ENCODE results near the gene LTBR. TPM values are rescaled to one million over a fixed set of nuclear protein-coding genes. Genes with fewer than 3 reads are reported as not detected.

Gene LTBR
- total RNA-seq, 1 donor from 2014 or later, result 23.5 TPM

GRCh38 chr12:6380141-6381121 lies 3.5 kb upstream of the LTBR start:
- TF ChIP-seq, protein P1, sequence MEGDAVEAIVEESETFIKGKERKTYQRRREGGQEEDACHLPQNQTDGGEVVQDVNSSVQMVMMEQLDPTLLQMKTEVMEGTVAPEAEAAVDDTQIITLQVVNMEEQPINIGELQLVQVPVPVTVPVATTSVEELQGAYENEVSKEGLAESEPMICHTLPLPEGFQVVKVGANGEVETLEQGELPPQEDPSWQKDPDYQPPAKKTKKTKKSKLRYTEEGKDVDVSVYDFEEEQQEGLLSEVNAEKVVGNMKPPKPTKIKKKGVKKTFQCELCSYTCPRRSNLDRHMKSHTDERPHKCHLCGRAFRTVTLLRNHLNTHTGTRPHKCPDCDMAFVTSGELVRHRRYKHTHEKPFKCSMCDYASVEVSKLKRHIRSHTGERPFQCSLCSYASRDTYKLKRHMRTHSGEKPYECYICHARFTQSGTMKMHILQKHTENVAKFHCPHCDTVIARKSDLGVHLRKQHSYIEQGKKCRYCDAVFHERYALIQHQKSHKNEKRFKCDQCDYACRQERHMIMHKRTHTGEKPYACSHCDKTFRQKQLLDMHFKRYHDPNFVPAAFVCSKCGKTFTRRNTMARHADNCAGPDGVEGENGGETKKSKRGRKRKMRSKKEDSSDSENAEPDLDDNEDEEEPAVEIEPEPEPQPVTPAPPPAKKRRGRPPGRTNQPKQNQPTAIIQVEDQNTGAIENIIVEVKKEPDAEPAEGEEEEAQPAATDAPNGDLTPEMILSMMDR (IDR thresholded peaks at IDR 0.05; ENCODE audit: borderline replicate concordance), result no peak
- no peaks in the 10 kb centered on the region for H3K36me3 ChIP-seq
- no peak overlapping the region for H3K27ac ChIP-seq (replicated peaks)
- no peak for DNase-seq
- H3K9me3 ChIP-seq (replicated peaks), result no peaks in the 10 kb centered on the region
- no peak overlapping the region for H3K4me3 ChIP-seq
- H3K27me3 ChIP-seq (ENCODE audit: low read depth), result no peaks in the 10 kb centered on the region
- intact Hi-C loops (cut with micrococcal nuclease), result loop anchor here (10.0 kb wide), 1 partner anchor 46 kb away; no protein-coding TSS in a partner anchor
- peaks cover 60% of the 10 kb centered on the region for H3K4me1 ChIP-seq

GRCh38 chr12:6382371-6382770 lies 1.6 kb upstream of the LTBR start:
- Histone ChIP-seq H3K9me3 (replicated peaks) (no peaks in the 10 kb centered on the region), H3K4me1 (peaks cover 55% of the 10 kb centered on the region), H3K4me3 (no peak overlapping the region), H3K27me3 (ENCODE audit: low read depth) (no peaks in the 10 kb centered on the region), H3K27ac (replicated peaks) (no peak overlapping the region), H3K36me3 (peaks cover 16% of the 10 kb centered on the region)
- intact Hi-C loops (cut with micrococcal nuclease), result loop anchor here (10.0 kb wide), 1 partner anchor 48 kb away; no protein-coding TSS in a partner anchor
- no peak for DNase-seq
- TF ChIP-seq, protein P1 (IDR thresholded peaks at IDR 0.05; ENCODE audit: borderline replicate concordance), result no peak

DNA sequence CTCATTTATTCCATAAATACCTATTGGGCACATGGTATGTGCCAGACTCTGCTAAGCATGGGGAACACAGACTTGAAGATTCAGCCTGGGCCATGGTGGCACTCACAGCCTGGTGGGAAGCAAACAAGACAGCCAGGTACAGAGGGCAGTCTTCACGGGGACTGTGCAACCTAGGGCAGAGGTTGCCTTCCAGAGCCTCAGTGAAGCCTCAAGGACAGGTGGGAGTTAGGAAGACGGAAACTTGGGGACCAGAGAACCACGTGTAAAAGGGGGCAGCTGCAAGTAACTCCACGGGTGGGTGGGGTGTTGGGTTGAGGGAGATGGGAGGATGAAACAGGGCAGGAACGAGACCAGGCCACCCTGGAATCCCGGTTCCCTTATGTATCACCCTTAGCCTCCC lies 980 bp upstream of the LTBR start:
- H3K36me3 ChIP-seq, result peaks cover 22% of the 10 kb centered on the region
- DNase-seq, result no peak
- TF ChIP-seq, protein P1 (IDR thresholded peaks at IDR 0.05; ENCODE audit: borderline replicate concordance), result no peak
- no peaks in the 10 kb centered on the region for H3K9me3 ChIP-seq (replicated peaks)
- intact Hi-C loops (cut with micrococcal nuclease), result loop anchor here (10.0 kb wide), 1 partner anchor 48 kb away; no protein-coding TSS in a partner anchor
- H3K4me3 ChIP-seq, result peak overlapping the region; percentile 76
- peaks cover 49% of the 10 kb centered on the region for H3K4me1 ChIP-seq
- H3K27ac ChIP-seq (replicated peaks), result peak overlapping the region; percentile 97
- H3K27me3 ChIP-seq (ENCODE audit: low read depth), result no peaks in the 10 kb centered on the region

DNA sequence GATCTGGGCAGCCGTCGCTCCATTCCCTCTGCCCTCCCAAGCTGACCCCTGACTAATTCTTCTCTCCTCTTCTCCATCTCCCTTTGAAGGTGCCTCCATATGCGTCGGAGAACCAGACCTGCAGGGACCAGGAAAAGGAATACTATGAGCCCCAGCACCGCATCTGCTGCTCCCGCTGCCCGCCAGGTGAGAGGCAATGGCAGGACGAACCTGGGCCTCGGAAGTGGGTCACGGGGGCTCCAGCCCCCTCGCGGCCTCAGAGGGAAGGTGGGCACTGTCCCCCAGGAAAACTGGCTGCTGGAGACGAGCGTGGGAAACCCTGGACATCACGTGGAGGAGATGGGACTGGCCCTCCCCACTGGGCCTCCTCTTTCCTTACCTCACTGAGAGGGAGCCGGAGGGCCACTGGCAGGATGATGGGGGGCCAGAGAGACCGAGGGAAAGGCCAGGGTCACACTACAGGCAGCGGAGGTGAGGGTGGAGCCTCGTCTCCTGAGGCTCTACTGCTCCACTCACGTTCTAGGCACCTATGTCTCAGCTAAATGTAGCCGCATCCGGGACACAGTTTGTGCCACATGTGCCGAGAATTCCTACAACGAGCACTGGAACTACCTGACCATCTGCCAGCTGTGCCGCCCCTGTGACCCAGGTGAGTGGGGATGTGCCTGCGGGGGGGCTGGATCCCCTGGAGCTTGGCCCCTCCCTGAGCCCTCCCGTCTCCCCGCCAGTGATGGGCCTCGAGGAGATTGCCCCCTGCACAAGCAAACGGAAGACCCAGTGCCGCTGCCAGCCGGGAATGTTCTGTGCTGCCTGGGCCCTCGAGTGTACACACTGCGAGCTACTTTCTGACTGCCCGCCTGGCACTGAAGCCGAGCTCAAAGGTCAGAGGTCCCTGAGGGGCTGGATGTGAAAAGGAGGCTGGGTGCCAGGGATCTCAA lies 806 bp downstream of the LTBR start:
- DNase-seq, result no peak
- intact Hi-C loops (cut with micrococcal nuclease), result loop anchor here (10.0 kb wide), 1 partner anchor 50 kb away; no protein-coding TSS in a partner anchor
- H3K27me3 ChIP-seq (ENCODE audit: low read depth), result no peaks in the 10 kb centered on the region

More for the DNA sequence above, 806 bp downstream of the LTBR start:
- H3K36me3 ChIP-seq, result peaks cover 37% of the 10 kb centered on the region
- no peaks in the 10 kb centered on the region for H3K9me3 ChIP-seq (replicated peaks)
- peak overlapping the region; percentile 76 for H3K4me3 ChIP-seq
- H3K4me1 ChIP-seq, result peaks cover 39% of the 10 kb centered on the region
- TF ChIP-seq, protein P1 (IDR thresholded peaks at IDR 0.05; ENCODE audit: borderline replicate concordance), result no peak
- H3K27ac ChIP-seq (replicated peaks), result peak overlapping the region; percentile 97

Data from left ventricle myocardium inferior (tissue), 1 donor.